Neuronal stem cell (in vitro differentiated cells): Measurements from ENCODE around the gene MYADM.

Source experiments
- DNase-seq: peaks from one replicate; pipeline ENCODE4 v3.0.0-alpha.2; 2013; ENCODE audit warnings: low spot score
- H2AFZ ChIP-seq: one replicate; pipeline ENCODE4 v1.6.1; 2013; ENCODE audit warnings: mild to moderate bottlenecking, low read length, inconsistent platforms
- H2AK5ac ChIP-seq: 2 replicates; pipeline ENCODE4 v1.6.1; 2013; ENCODE audit warnings: low read depth, mild to moderate bottlenecking, inconsistent platforms, low read length, moderate library complexity, mixed read lengths
- H2BK120ac ChIP-seq: 2 replicates; pipeline ENCODE4 v1.6.1; 2013; ENCODE audit warnings: low read depth, mild to moderate bottlenecking, inconsistent platforms, low read length, moderate library complexity, mixed read lengths
- H2BK12ac ChIP-seq: one replicate; pipeline ENCODE4 v1.6.1; 2013; ENCODE audit warnings: low read length, inconsistent platforms
- H2BK15ac ChIP-seq: 2 replicates; pipeline ENCODE4 v1.6.1; 2013; ENCODE audit warnings: mild to moderate bottlenecking, low read length, inconsistent platforms, mixed read lengths
- H2BK5ac ChIP-seq: one replicate; pipeline ENCODE4 v1.6.1; 2013; ENCODE audit warnings: inconsistent platforms, mild to moderate bottlenecking, low read length, moderate library complexity
- H3K14ac ChIP-seq: one replicate; pipeline ENCODE4 v1.6.1; 2013; ENCODE audit warnings: low read length, inconsistent platforms
- H3K18ac ChIP-seq: 2 replicates; pipeline ENCODE4 v1.6.1; 2013; ENCODE audit warnings: low read length, inconsistent platforms
- H3K23ac ChIP-seq: 2 replicates; pipeline ENCODE4 v1.6.1; 2013; ENCODE audit warnings: low read depth, mild to moderate bottlenecking, mixed read lengths, low read length, inconsistent platforms; ENCODE audit not compliant: poor library complexity
- H3K27ac ChIP-seq: replicated peaks from 3 replicates; pipeline ENCODE4 v1.5.1; 2013; ENCODE audit warnings: low read length, inconsistent platforms
- H3K27me3 ChIP-seq, 3 experiments: 2 replicates each; pipeline ENCODE4 v1.6.1; 2013; ENCODE audit warnings: low read length in 3 of 3, mild to moderate bottlenecking in 2 of 3, inconsistent platforms in 1 of 3, low read depth in 1 of 3, mixed read lengths in 1 of 3, moderate library complexity in 1 of 3; ENCODE audit not compliant: control insufficient read depth in 3 of 3, insufficient read depth in 3 of 3
- H3K36me3 ChIP-seq, 2 donors: replicated peaks in 1 of 2; 2 replicates each; pipeline ENCODE4 v1.6.1; 2013; ENCODE audit warnings: low read length in 2 of 2; ENCODE audit not compliant: control insufficient read depth in 2 of 2, insufficient read depth in 2 of 2
- H3K4ac ChIP-seq: 2 replicates; pipeline ENCODE4 v1.6.1; 2013; ENCODE audit warnings: inconsistent platforms, mild to moderate bottlenecking, low read length, moderate library complexity
- H3K4me1 ChIP-seq, 2 donors: 1 replicate in 1 of 2; 2 replicates in 1 of 2; pipeline ENCODE4 v1.6.1; 2013; ENCODE audit warnings: low read length in 2 of 2, low read depth in 1 of 2; ENCODE audit not compliant: control insufficient read depth in 2 of 2, insufficient read depth in 1 of 2
- H3K4me2 ChIP-seq: one replicate; pipeline ENCODE4 v1.6.1; 2013; ENCODE audit warnings: mild to moderate bottlenecking, low read length, inconsistent platforms; ENCODE audit not compliant: insufficient read depth, poor library complexity, severe bottlenecking
- H3K4me3 ChIP-seq, 2 donors: 2 replicates each; pipeline ENCODE4 v1.5.1; 2013; ENCODE audit warnings: low read length in 2 of 2, mild to moderate bottlenecking in 2 of 2, inconsistent platforms in 1 of 2, moderate library complexity in 1 of 2
- H3K79me1 ChIP-seq: one replicate; pipeline ENCODE4 v1.6.1; 2013; ENCODE audit warnings: low read depth, mild to moderate bottlenecking, inconsistent platforms, low read length, moderate library complexity
- H3K9ac ChIP-seq: one replicate; pipeline ENCODE4 v1.6.1; 2013; ENCODE audit warnings: mild to moderate bottlenecking, low read depth, low read length, inconsistent platforms; ENCODE audit not compliant: poor library complexity
- H3K9me3 ChIP-seq, 2 donors: replicated peaks in 1 of 2; 2 replicates each; pipeline versions ENCODE3 to v1.6.1; 2013; ENCODE audit warnings: low read length in 2 of 2, mild to moderate bottlenecking in 2 of 2, inconsistent platforms in 1 of 2, low read depth in 1 of 2, mixed read lengths in 1 of 2, moderate library complexity in 1 of 2; ENCODE audit not compliant: control insufficient read depth in 2 of 2, insufficient read depth in 1 of 2
- H4K8ac ChIP-seq: one replicate; pipeline ENCODE4 v1.6.1; 2013; ENCODE audit warnings: low read depth, mild to moderate bottlenecking, inconsistent platforms, low read length, moderate library complexity
- H4K91ac ChIP-seq: one replicate; pipeline ENCODE4 v1.6.1; 2013; ENCODE audit warnings: low read length, low read depth, mild to moderate bottlenecking, inconsistent platforms; ENCODE audit not compliant: poor library complexity
- WGBS, 2 donors: extraction: QIAGEN DNeasy Blood & Tissue Kit; methylation state at CpG; one replicate each; pipeline ENCODE4 v1.1.7; 2013; ENCODE audit warnings: missing lambda C conversion rate in 2 of 2, mixed read lengths in 1 of 2; ENCODE audit not compliant: insufficient read length in 2 of 2, insufficient replicate concordance in 1 of 2; ENCODE audit errors: extremely low coverage in 2 of 2; 5-methylcytosine and 5-hydroxymethylcytosine counted together

MYADM gene

GRCh38 chr19:53898166-53898565, 30.5 kb downstream of the MYADM start:
- no peaks in the 10 kb centered on the region for H3K79me1 ChIP-seq
- WGBS, 2 donors, result no CpG with 5 or more reads among the region's 16 CpGs
- H2BK12ac ChIP-seq, result peak overlapping the region; percentile 66
- H2BK15ac ChIP-seq, result no peak overlapping the region
- H3K9me3 ChIP-seq, result peaks cover 0 to 3% of the 10 kb centered on the region in 2 donors
- peak overlapping the region; percentile 21 for H3K14ac ChIP-seq
- H4K8ac ChIP-seq, result no peak overlapping the region
- no peak overlapping the region for H3K4ac ChIP-seq
- no peak overlapping the region for H2BK120ac ChIP-seq
- peaks cover 0 to 5% of the 10 kb centered on the region in 2 donors for H3K36me3 ChIP-seq
- peak overlapping the region; percentile 81 for H3K4me2 ChIP-seq
- H2AFZ ChIP-seq, result peak overlapping the region; percentile 56
- no peak overlapping the region for H2AK5ac ChIP-seq
- peaks cover 0 to 8% (median 0%) of the 10 kb centered on the region in 3 experiments for H3K27me3 ChIP-seq
- H4K91ac ChIP-seq, result no peak overlapping the region
- H3K4me3 ChIP-seq, result peak overlapping the region in 1 of 2 donors; percentile 53
- no peak for DNase-seq
- H3K4me1 ChIP-seq, result peaks cover 0 to 12% of the 10 kb centered on the region in 2 donors
- H3K27ac ChIP-seq, result no peak overlapping the region
- H3K18ac ChIP-seq, result peak overlapping the region; percentile 91
- peak overlapping the region; percentile 74 for H3K9ac ChIP-seq
- peak overlapping the region; percentile 55 for H3K23ac ChIP-seq
- H2BK5ac ChIP-seq, result no peak overlapping the region

- no peak overlapping the region for H3K27ac ChIP-seq
- peak overlapping the region in 1 of 2 donors; percentile 72 for H3K4me3 ChIP-seq
- H3K23ac ChIP-seq, result peak overlapping the region; percentile 55
- H2AK5ac ChIP-seq, result peak overlapping the region; percentile 74
- no peak overlapping the region for H4K91ac ChIP-seq
- H2BK5ac ChIP-seq, result no peak overlapping the region
- H3K9me3 ChIP-seq, result peaks cover 0 to 3% of the 10 kb centered on the region in 2 donors
- H3K4me1 ChIP-seq, result peaks cover 0 to 12% of the 10 kb centered on the region in 2 donors
- H3K4me2 ChIP-seq, result peak overlapping the region; percentile 81
- H2BK120ac ChIP-seq, result no peak overlapping the region
- H3K36me3 ChIP-seq, result peaks cover 0 to 5% of the 10 kb centered on the region in 2 donors
- peak overlapping the region; percentile 56 for H2AFZ ChIP-seq
- no peak overlapping the region for H4K8ac ChIP-seq
- H2BK15ac ChIP-seq, result no peak overlapping the region
- H3K14ac ChIP-seq, result peak overlapping the region; percentile 21
- peaks cover 0 to 8% (median 0%) of the 10 kb centered on the region in 3 experiments for H3K27me3 ChIP-seq
- no CpG with 5 or more reads among the region's 42 CpGs for WGBS, 2 donors
- H2BK12ac ChIP-seq, result no peak overlapping the region
- peak overlapping the region; percentile 70 for H3K9ac ChIP-seq
- H3K18ac ChIP-seq, result peak overlapping the region; percentile 91
- DNase-seq, result no peak
- H3K4ac ChIP-seq, result no peak overlapping the region
- no peaks in the 10 kb centered on the region for H3K79me1 ChIP-seq
Observed at GRCh38 chr19:53898636-53899341, 31.1 kb downstream of the MYADM start.

GRCh38 chr19:53900191-53900860, 32.6 kb downstream of the MYADM start:
- peak overlapping the region; percentile 30 for H2AK5ac ChIP-seq
- no peak overlapping the region for H4K91ac ChIP-seq
- H2BK15ac ChIP-seq, result no peak overlapping the region
- WGBS, 2 donors, result no CpG with 5 or more reads among the region's 27 CpGs
- H3K9me3 ChIP-seq, result peaks cover 0 to 3% of the 10 kb centered on the region in 2 donors
- peak overlapping the region; percentile 37 for H3K9ac ChIP-seq
- peaks cover 0 to 12% of the 10 kb centered on the region in 2 donors for H3K4me1 ChIP-seq
- H3K36me3 ChIP-seq, result peaks cover 0 to 5% of the 10 kb centered on the region in 2 donors
- no peak overlapping the region for H2BK12ac ChIP-seq
- no peak overlapping the region for H3K18ac ChIP-seq
- no peak for DNase-seq
- H2BK120ac ChIP-seq, result no peak overlapping the region
- no peak overlapping the region for H3K27ac ChIP-seq
- no peaks in the 10 kb centered on the region for H3K79me1 ChIP-seq
- H2BK5ac ChIP-seq, result no peak overlapping the region
- peaks cover 0 to 12% (median 0%) of the 10 kb centered on the region in 3 experiments for H3K27me3 ChIP-seq
- H4K8ac ChIP-seq, result no peak overlapping the region
- H3K14ac ChIP-seq, result no peak overlapping the region
- no peak overlapping the region for H3K4ac ChIP-seq
- H3K4me3 ChIP-seq, result peak overlapping the region in 1 of 2 donors; percentile 47
- H3K23ac ChIP-seq, result no peak overlapping the region
- H3K4me2 ChIP-seq, result no peak overlapping the region
- H2AFZ ChIP-seq, result no peak overlapping the region

DNA sequence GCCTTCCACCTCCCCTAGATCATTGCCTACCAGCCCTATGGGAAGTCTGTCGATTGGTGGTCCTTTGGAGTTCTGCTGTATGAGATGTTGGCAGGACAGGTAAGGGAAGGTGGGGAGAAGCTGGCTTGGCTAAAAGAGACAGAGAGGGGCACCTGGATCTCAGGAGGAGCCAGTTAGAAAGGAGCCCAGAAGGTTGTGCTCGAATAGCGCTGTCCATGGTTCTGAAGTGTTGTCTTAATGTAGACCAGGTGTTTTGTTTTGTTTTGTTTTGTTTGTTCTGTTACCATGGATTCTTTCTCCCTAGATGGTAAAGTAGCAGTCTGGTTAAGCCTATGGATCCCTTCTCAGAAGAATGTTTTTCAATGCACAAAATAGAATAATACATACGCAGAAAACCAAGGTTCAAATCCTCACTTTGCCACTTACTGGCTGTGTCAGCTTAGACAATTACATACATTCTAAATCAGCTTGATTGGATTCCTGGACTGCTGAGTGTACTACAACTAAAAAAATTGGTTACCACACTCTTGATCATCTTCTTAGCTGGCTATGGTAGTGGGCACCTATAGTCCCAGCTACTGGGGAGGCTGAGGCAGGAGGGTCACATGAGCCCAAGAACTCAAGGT, 35.5 kb downstream of the MYADM start:
- Histone ChIP-seq H3K9me3 (peaks cover 0 to 3% of the 10 kb centered on the region in 2 donors), H4K8ac (no peak overlapping the region), H3K4me1 (peaks cover 7 to 14% of the 10 kb centered on the region in 2 donors), H3K18ac (no peak overlapping the region), H3K9ac (no peak overlapping the region), H4K91ac (no peak overlapping the region), H3K27me3 (peaks cover 0 to 27% (median 3%) of the 10 kb centered on the region in 3 experiments), H3K23ac (no peak overlapping the region), H3K79me1 (no peaks in the 10 kb centered on the region), H2AK5ac (no peak overlapping the region), H3K36me3 (peaks cover 0 to 5% of the 10 kb centered on the region in 2 donors), H2BK5ac (no peak overlapping the region), H3K27ac (no peak overlapping the region), H2BK12ac (no peak overlapping the region), H3K4me3 (no peak overlapping the region), H3K4me2 (no peak overlapping the region), H2BK15ac (no peak overlapping the region), H3K14ac (no peak overlapping the region), H3K4ac (no peak overlapping the region), H2AFZ (no peak overlapping the region), H2BK120ac (no peak overlapping the region)
- WGBS, 2 donors, result no CpG with 5 or more reads among the region's 4 CpGs
- DNase-seq, result peak; percentile 84
